Cardiac fibroblast (primary cell): Measurements from ENCODE around the gene TAS2R30.

Source experiments
- DNase-seq, 2 donors: peaks; one replicate each; pipeline versions ENCODE4 v3.0.0 to v3.0.0-alpha.2; 2010; ENCODE audit warnings: low read depth in 2 of 2
- H3K4me3 ChIP-seq, 2 donors: replicated peaks in 1 of 2; 1 replicate in 1 of 2; 2 replicates in 1 of 2; pipeline ENCODE4 v1.5.1; 2011; ENCODE audit warnings: low read depth in 2 of 2, low read length in 2 of 2, mild to moderate bottlenecking in 2 of 2, moderate library complexity in 1 of 2
- CTCF ChIP-seq: IDR thresholded peaks from one replicate; pipeline ENCODE4 v1.5.1; 2011; ENCODE audit warnings: low read depth, mild to moderate bottlenecking, low read length, inconsistent platforms

The TAS2R30 gene

GRCh38 chr12:11154400-11154925 lies 20.0 kb upstream of the TAS2R30 start:
- DNase-seq: no peak
- TF ChIP-seq CTCF: no peak
- H3K4me3 ChIP-seq: no peak overlapping the region

GRCh38 chr12:11152725-11153124 lies 18.3 kb upstream of the TAS2R30 start:
- DNase-seq: no peak
- H3K4me3 ChIP-seq: no peak overlapping the region
- TF ChIP-seq CTCF: no peak

GRCh38 chr12:11150832-11151231 lies 16.4 kb upstream of the TAS2R30 start:
- TF ChIP-seq CTCF: no peak
- no peak overlapping the region for H3K4me3 ChIP-seq
- no peak for DNase-seq

- DNase-seq: no peak
- TF ChIP-seq CTCF: no peak
- H3K4me3 ChIP-seq: no peak overlapping the region
These were observed 13.0 kb upstream of the TAS2R30 start for GRCh38 chr12:11147420-11147819.

GRCh38 chr12:11144297-11144696 lies 9.9 kb upstream of the TAS2R30 start:
- no peak overlapping the region for H3K4me3 ChIP-seq
- no peak for DNase-seq
- no peak for TF ChIP-seq CTCF

- no peak overlapping the region for H3K4me3 ChIP-seq
- DNase-seq: no peak
- no peak for TF ChIP-seq CTCF
These were observed 8.9 kb upstream of the TAS2R30 start for GRCh38 chr12:11143352-11143751.

- TF ChIP-seq CTCF: no peak
- no peak for DNase-seq
- H3K4me3 ChIP-seq: no peak overlapping the region
These were observed 1.6 kb upstream of the TAS2R30 start for GRCh38 chr12:11136075-11136474.
